DMS53 (cell line): Measurements from ENCODE around the gene ADGRL3.

ENCODE experiments used
- DNase-seq: peaks from one replicate; lab custom pipeline; 2025; lab: John Stamatoyannopoulos, UW

Gene ADGRL3

DNA sequence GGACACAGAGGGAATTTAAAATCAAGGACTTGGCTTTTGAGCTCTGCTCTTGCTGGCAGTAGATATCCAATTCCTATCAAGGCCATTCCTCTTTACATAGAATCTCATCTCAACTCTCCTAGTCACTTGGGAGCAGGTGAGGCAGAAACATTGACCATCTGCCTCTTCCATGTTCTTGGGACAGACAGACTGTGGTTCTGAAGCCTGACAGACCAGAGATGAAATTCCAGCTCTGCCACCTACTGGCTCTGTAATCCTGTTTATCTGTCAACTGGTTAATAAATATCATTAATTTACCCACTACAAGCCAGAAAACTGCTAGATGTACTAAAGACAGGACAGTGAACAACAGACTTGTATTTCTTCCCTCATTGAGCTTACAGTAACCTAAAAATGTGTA lies 300.8 kb downstream of the ADGRL3 start:
- DNase-seq: peak; percentile 52

- DNase-seq: no peak
Observed at GRCh38 chr4:61501812-61502211, 301.7 kb downstream of the ADGRL3 start.

GRCh38 chr4:61505773-61506685 lies 305.9 kb downstream of the ADGRL3 start:
- DNase-seq: no peak

GRCh38 chr4:61507091-61507490 lies 307.0 kb downstream of the ADGRL3 start:
- DNase-seq: no peak

DNA sequence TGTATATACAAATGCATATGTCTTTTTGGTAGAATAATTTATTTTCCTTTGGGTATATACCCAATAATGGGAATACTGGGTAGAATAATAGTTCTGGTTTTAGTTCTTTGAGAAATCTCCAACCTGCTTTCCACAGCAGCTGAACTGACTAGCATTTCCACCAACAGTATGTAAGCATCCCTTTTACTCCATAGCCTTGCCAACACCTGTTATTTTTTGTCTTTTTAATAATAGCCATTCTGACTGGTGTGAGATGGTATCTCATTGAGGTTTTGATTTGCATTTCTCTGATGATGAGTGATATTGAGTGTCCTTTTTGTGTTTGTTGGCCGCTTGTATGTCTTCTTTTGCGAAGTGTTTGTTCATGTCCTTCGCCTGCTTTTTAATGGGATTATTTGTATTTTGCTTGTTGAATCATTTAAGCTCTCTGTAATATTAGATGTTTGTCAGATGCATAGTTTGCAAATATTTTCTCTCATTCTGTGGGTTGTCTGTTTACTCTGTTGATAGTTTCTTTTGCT lies 309.7 kb downstream of the ADGRL3 start:
- DNase-seq: peak; percentile 87

DNA sequence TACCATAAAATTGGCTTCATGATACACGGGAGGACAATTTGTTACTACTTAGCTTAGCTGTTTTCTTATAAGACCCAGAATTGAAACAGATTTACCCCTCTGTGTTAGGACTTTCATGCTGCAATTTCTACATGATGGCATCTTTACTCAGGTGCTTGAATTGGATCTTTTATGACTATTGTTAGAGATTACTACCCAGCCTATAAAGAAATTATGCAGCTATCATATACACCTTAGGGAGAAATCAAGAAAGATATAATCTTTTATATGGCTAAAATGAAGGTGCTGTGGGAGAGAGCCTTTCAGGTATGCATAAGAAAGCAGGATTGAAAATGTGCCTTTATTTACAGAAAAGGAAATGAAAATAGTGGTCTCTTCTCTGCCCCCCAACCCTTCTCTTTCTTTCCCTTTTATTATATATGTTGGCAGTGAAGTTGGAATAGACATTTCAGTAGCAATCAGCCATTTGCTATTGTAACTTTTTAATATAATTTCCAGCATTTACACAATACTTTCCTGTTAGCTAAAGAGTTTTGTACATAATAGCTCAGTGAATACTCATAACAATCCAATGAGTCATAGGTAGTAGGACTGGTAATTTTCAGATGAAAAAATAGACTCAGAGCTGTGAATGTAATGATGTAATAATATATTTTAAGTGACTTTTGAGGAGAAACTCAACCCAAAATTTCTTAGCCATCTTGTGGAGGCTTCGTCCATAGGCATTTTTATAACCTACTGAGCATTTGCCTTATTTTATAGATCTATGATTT lies 311.8 kb downstream of the ADGRL3 start:
- DNase-seq: peak; percentile 51

DNA sequence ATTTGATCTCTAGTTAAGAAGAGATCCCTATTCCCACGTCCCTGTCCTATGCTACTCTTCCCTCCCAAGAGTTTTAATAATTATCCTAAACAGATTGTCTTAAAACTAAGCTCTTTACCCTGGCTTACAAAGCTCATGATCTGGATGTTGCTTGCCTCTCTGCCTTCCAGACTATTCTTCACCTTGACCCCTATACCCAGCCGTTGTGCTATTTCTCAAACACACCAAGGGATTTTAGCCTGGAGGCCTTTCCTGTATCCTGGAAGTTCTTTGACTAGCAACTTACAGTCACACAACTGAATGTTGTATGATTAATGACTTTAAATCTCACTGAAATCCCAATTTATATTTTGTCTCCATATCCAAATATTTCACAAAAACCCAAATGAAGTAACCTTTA lies 314.9 kb downstream of the ADGRL3 start:
- DNase-seq: no peak

GRCh38 chr4:61517144-61517543 lies 317.0 kb downstream of the ADGRL3 start:
- no peak for DNase-seq

- DNase-seq: peak; percentile 20
Observed at GRCh38 chr4:61520166-61520565, 320.0 kb downstream of the ADGRL3 start.

GRCh38 chr4:61520681-61521160 lies 320.6 kb downstream of the ADGRL3 start:
- DNase-seq: peak; percentile 82

DNA sequence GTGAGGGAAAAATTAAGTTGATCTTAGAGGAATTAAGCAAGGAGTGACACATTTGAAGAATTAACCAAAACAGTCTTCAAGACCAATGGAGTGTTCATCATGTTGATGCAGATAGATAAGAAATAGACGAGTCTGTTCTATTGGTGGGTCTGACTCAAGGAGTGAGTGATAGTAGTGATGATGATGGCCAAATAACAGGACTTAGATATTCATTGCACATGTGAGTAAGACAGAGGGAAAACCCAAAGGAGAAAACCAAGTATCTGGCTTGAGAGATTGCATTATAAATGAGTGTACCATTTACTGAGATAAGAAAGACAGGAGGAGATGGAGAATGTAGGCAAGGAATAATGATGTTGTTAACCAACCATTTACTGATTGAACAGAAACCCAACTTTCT lies 321.3 kb downstream of the ADGRL3 start:
- DNase-seq: no peak

DNA sequence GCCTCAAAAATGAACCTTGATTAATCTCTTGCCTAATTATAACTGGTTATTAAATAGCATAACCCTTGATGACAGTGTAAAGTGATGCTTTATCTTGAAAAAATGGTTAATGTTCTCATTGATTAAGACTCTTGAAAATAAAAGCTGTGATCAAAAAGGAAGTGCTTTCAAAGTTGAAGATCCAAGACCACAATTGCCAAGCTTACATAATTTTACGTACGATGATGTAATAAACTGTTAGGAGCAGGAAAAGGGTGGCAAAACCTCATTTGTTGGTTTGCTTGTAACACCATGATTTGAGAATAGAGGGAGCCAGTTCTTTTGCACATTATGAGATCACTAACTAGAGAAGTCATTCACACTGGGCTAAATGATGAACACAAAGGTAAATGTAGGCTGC lies 322.2 kb downstream of the ADGRL3 start:
- no peak for DNase-seq

- DNase-seq: no peak
Observed at GRCh38 chr4:61527888-61528287, 327.8 kb downstream of the ADGRL3 start.

GRCh38 chr4:61528595-61528994 lies 328.5 kb downstream of the ADGRL3 start:
- no peak for DNase-seq

- DNase-seq: peak; percentile 53
Observed at GRCh38 chr4:61531188-61531587, 331.1 kb downstream of the ADGRL3 start.

GRCh38 chr4:61532336-61533000 lies 332.3 kb downstream of the ADGRL3 start:
- DNase-seq: peak; percentile 17

DNA sequence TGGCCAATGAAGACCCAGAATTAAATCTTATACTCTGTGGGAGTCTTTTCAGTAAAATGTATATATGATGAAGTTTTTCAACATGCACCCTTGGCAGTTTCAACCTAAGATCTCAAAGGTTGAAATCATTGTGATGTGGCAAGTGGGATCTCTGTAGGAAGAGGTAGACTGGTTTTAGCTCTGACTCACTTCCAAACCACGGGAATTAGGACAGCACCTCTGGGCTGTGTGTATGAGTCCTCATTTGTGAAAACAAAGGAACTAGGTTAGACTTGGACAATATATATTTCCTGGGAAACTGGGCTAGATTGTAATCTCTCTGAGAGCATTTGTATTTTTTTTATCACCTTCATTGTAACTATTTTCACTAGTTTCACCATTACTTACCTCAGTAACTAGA lies 333.0 kb downstream of the ADGRL3 start:
- no peak for DNase-seq

DNA sequence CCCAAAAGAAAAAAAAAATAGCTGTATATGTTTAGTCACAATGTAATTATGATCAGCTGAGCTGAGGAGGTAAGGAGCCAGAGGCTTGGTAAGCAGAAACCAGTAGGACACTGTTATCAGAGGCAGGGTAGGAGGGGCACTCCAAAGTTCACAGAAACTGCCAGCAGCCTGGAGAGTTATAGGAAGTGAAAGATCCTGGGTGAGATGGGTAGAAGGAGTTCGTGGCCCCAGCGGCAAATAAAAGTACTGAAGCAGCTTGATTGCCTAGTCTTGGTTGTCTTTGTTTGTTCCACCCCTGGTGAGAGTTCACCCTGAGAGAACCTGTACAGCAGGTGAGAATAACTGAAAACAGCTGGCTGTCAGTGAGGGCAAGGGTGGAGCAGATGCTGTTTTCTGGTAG lies 340.8 kb downstream of the ADGRL3 start:
- DNase-seq: peak; percentile 71

DNA sequence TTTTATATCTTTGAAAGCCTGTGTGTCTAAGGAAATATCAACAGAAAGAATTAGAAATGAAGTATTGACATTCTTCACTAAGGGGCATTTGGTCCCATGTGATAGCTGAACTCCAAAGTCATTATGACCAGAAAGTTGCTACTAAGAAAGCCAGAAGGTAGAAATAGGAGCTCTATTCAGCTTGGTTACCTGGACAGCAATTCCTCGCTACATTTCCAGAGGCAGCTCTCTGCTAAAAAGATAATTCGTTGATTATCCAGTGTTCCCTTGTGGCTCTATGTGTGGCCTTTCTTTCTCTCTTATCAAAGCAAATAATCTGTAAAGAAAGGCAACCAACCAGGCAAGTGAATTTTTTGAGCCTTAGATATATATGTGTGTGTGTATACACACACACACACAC lies 341.3 kb downstream of the ADGRL3 start:
- no peak for DNase-seq

GRCh38 chr4:61543976-61544375 lies 343.9 kb downstream of the ADGRL3 start:
- no peak for DNase-seq

- DNase-seq: no peak
Observed at GRCh38 chr4:61545902-61546480, 345.9 kb downstream of the ADGRL3 start.

DNA sequence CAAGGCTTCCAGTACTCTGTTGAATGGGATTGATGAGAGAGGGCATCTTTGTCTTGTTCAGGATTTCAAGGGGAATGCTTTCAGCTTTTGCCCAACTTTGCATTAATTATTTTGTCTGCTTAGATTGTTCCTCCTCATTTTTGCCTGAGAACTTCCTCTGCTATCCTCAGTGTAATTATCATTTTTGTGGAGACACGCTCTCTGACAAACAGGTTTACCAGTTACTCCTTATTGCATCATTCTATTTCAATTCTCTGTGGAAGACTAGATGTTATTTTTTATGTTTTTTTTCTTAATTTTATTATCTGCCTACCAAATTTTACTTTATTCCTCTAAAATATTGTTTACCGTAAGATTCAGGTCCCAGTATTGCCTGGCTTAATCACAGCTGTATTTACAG lies 349.2 kb downstream of the ADGRL3 start:
- DNase-seq: no peak
